Measurements from ENCODE around the gene PPM1D. TPM values are rescaled to one million over a fixed set of nuclear protein-coding genes. Genes with fewer than 3 reads are reported as not detected.

Gene PPM1D
- total RNA-seq, 1 donor from 2014 or later, result 13.1 TPM

DNA sequence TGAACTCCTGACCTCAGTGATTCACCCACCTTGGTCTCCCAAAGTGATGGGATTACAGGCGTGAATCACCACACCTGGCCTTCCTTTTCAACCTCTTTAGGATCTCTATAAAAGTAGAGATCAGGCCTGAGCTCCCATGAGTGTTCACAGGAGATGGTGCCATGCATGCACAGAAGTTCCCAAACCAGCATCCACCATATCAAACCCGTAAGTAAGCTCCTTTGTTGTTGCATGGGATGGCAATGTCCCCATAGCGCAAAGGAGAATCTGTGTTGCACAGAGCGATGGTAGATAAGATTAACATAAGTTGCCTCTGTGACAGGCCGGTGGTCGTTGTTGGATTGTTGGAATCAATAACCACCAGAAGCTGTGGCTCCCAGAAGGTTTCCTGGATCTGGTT, 34.8 kb upstream of the PPM1D start:
- Mint-ChIP-seq H3K36me3 (ENCODE audit: low read depth) (no peaks in the 10 kb centered on the region), H3K9me3 (ENCODE audit: low read depth) (no peaks in the 10 kb centered on the region), H3K4me1 (ENCODE audit: low read depth) (peaks cover 3% of the 10 kb centered on the region), H3K4me3 (ENCODE audit: unreplicated experiment) (no peak overlapping the region), H3K27ac (ENCODE audit: unreplicated experiment) (no peak overlapping the region), H3K27me3 (ENCODE audit: low read depth) (no peaks in the 10 kb centered on the region)
- TF ChIP-seq, protein P1, sequence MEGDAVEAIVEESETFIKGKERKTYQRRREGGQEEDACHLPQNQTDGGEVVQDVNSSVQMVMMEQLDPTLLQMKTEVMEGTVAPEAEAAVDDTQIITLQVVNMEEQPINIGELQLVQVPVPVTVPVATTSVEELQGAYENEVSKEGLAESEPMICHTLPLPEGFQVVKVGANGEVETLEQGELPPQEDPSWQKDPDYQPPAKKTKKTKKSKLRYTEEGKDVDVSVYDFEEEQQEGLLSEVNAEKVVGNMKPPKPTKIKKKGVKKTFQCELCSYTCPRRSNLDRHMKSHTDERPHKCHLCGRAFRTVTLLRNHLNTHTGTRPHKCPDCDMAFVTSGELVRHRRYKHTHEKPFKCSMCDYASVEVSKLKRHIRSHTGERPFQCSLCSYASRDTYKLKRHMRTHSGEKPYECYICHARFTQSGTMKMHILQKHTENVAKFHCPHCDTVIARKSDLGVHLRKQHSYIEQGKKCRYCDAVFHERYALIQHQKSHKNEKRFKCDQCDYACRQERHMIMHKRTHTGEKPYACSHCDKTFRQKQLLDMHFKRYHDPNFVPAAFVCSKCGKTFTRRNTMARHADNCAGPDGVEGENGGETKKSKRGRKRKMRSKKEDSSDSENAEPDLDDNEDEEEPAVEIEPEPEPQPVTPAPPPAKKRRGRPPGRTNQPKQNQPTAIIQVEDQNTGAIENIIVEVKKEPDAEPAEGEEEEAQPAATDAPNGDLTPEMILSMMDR (IDR thresholded peaks at IDR 0.05), result no peak
- DNase-seq (ENCODE audit: low spot score), result no peak

DNA sequence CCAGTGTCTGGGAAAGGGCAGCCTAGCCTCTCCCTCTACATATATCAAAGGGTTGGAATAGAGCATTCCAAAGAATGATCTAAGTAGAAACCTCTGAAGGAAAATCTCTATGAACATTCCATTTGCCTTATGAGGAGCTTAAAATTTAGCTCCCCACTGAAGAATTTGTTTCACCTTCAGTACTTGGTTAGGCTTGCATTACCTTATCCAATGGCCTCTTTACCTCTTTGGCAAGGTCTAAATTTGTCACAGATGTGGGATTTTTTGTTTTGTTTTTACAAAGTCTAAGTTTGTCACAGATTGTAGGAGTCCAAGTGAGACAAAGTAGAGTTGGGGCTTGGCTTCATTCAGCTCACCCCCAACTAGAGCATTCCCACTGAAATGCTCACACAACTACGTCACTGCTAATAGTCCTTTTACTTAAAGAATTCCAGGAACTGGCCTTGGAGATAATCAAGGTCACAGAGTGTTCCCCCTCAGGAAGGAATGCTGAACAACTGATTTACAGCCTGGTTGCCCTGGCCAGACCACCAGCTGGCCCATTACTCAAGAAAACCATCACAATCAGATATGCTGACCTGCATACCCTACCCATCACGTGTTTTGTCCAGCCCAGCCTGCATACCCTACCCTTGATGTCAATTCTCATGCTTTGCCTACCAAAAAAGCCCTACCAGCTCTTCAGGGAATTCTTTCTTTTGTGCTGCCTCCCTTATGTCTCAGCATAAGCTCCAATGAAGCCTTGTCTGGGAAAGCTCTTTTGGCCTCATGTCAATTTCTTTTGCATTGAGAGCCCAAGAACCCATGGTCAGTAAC, 26.5 kb upstream of the PPM1D start:
- H3K4me3 Mint-ChIP-seq (ENCODE audit: unreplicated experiment), result no peak overlapping the region
- H3K27ac Mint-ChIP-seq (ENCODE audit: unreplicated experiment), result peak overlapping the region; percentile 86
- TF ChIP-seq, protein P1 (IDR thresholded peaks at IDR 0.05), result no peak
- H3K4me1 Mint-ChIP-seq (ENCODE audit: low read depth), result peaks cover 42% of the 10 kb centered on the region
- DNase-seq (ENCODE audit: low spot score), result no peak
- no peaks in the 10 kb centered on the region for H3K9me3 Mint-ChIP-seq (ENCODE audit: low read depth)
- no peaks in the 10 kb centered on the region for H3K27me3 Mint-ChIP-seq (ENCODE audit: low read depth)
- no peaks in the 10 kb centered on the region for H3K36me3 Mint-ChIP-seq (ENCODE audit: low read depth)

DNA sequence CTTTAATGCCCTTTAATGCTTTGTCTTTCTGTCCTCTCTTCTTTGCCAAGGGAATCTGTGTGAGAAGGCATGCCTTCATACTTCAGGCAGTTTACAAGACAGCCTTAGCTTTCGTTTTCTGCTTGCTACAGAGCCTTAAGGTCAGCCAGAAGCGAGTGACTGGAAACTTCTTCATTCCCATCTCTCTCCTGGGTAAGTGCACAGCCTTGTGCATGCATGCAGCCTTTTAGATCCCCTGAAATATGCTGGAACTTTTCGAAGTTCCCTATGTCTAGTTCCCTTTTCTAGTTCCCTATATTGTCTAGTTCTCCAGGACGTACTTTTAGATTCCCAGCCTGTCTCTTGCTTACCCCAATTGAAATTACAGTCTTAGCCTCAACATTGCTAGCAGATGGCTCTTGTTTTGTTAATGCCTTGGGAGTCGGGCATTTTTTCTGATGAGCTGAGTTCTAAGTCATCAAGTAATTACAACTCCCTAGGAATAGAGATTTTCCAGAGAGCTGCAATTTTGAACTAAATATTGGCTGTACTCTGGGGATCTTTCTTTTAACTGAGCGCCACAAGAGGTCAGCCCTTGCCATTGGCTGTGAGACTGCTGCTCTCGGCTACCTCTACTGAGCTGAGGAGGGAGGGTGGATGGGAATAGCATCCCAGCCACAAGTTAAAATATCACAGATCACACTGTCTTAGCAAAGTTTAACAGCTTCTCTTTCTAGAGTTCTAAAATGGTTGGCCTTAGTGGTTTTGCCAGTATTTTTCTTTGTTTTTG, 22.7 kb upstream of the PPM1D start:
- Mint-ChIP-seq H3K36me3 (ENCODE audit: low read depth) (no peaks in the 10 kb centered on the region), H3K4me3 (ENCODE audit: unreplicated experiment) (peak overlapping the region; percentile 28), H3K27ac (ENCODE audit: unreplicated experiment) (no peak overlapping the region), H3K27me3 (ENCODE audit: low read depth) (no peaks in the 10 kb centered on the region), H3K4me1 (ENCODE audit: low read depth) (peaks cover 29% of the 10 kb centered on the region), H3K9me3 (ENCODE audit: low read depth) (no peaks in the 10 kb centered on the region)
- no peak for DNase-seq (ENCODE audit: low spot score)
- TF ChIP-seq, protein P1 (IDR thresholded peaks at IDR 0.05), result peak; percentile 56

DNA sequence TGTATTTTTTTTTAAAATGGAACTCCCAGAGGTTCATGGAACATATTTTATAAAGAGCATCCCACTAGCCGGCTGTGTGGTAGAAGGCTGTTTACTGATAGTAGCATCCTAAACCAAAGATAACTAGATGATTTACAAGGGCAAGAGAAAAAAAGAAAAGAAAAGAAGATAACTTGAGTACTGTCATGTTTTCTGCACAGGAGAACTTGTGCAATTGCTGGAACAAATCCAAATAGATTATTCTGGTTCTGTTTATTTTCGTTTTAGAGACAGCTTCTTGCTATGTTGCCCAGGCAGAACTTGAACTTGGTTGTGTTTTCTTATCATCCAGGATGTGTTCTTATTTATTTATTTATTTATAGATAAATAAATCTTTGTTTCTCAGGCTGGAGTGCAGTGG, 20.9 kb upstream of the PPM1D start:
- TF ChIP-seq, protein P1 (IDR thresholded peaks at IDR 0.05), result no peak
- Mint-ChIP-seq H3K27me3 (ENCODE audit: low read depth) (no peaks in the 10 kb centered on the region), H3K9me3 (ENCODE audit: low read depth) (no peaks in the 10 kb centered on the region), H3K36me3 (ENCODE audit: low read depth) (no peaks in the 10 kb centered on the region), H3K27ac (ENCODE audit: unreplicated experiment) (no peak overlapping the region), H3K4me1 (ENCODE audit: low read depth) (peaks cover 14% of the 10 kb centered on the region), H3K4me3 (ENCODE audit: unreplicated experiment) (no peak overlapping the region)
- no peak for DNase-seq (ENCODE audit: low spot score)

DNA sequence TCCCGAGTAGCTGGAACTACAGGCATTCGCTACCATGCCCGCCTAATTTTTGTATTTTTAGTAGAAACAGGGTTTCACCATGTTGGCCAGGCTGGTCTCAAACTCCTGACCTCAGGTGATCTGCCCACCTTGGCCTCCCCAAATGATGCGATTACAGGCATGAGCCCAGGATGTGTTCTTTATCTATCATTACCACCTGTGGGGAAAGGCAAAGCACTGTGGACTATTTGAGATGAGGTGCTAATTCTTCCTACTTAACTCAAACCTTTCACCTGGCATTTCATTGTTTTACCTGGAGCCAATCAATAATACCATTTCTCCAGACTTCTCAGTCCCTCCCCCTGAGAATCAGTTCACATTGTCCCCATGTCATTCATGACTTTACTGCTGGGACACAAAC, 20.4 kb upstream of the PPM1D start:
- Mint-ChIP-seq H3K27me3 (ENCODE audit: low read depth) (no peaks in the 10 kb centered on the region), H3K27ac (ENCODE audit: unreplicated experiment) (no peak overlapping the region), H3K4me3 (ENCODE audit: unreplicated experiment) (no peak overlapping the region), H3K36me3 (ENCODE audit: low read depth) (no peaks in the 10 kb centered on the region), H3K9me3 (ENCODE audit: low read depth) (no peaks in the 10 kb centered on the region), H3K4me1 (ENCODE audit: low read depth) (peaks cover 14% of the 10 kb centered on the region)
- TF ChIP-seq, protein P1 (IDR thresholded peaks at IDR 0.05), result no peak
- DNase-seq (ENCODE audit: low spot score), result no peak

Data from chondrocyte (in vitro differentiated cells).